ENCODE measurements around the gene TFIP11. TPM values are rescaled to one million over a fixed set of nuclear protein-coding genes. Genes with fewer than 3 reads are reported as not detected.

The TFIP11 gene
- total RNA-seq, 1 experiment from 2014 or later = 26.9 TPM

GRCh38 chr22:26516503-26516902 lies 4.2 kb upstream of the TFIP11 start:
- H3K9me3 Mint-ChIP-seq = no peaks in the 10 kb centered on the region
- CTCF ChIA-PET = no interaction called here
- no peaks in the 10 kb centered on the region for H3K27me3 Mint-ChIP-seq (ENCODE audit: low read depth)
- DNase-seq (ENCODE audit: low spot score) = no peak
- no peak overlapping the region for H3K27ac Mint-ChIP-seq
- POLR2A ChIA-PET = no interaction called here
- no peak overlapping the region for H3K4me3 Mint-ChIP-seq
- H3K36me3 Mint-ChIP-seq = no peaks in the 10 kb centered on the region
- TF ChIP-seq TCF7 (CRISPR knock-in tag; IDR thresholded peaks at IDR 0.05; ENCODE audit: low read depth) (no peak), HMGA2 (CRISPR knock-in tag; IDR thresholded peaks at IDR 0.05) (no peak), TEAD4 (CRISPR knock-in tag; IDR thresholded peaks at IDR 0.05) (no peak), JUN (CRISPR knock-in tag; IDR thresholded peaks at IDR 0.05) (no peak), STAT6 (CRISPR knock-in tag; conservative IDR thresholded peaks at IDR 0.05; ENCODE audit: low read depth) (no peak), ZNF232 (CRISPR knock-in tag; IDR thresholded peaks at IDR 0.05) (no peak), FOXK1 (CRISPR knock-in tag; IDR thresholded peaks at IDR 0.05) (no peak), CBFB (CRISPR knock-in tag; IDR thresholded peaks at IDR 0.05; ENCODE audit: low read depth) (no peak), NR1H2 (CRISPR knock-in tag; IDR thresholded peaks at IDR 0.05) (no peak), ZMAT4 (CRISPR knock-in tag; IDR thresholded peaks at IDR 0.05) (no peak), ELF4 (CRISPR knock-in tag; IDR thresholded peaks at IDR 0.05; ENCODE audit: low read depth) (no peak), ESRRA (CRISPR knock-in tag; IDR thresholded peaks at IDR 0.05; ENCODE audit: borderline replicate concordance) (no peak), ZNF281 (CRISPR knock-in tag; IDR thresholded peaks at IDR 0.05) (no peak), MYBL2 (CRISPR knock-in tag; IDR thresholded peaks at IDR 0.05) (no peak), NR2C2 (CRISPR knock-in tag; IDR thresholded peaks at IDR 0.05) (no peak)
- TF ChIP-seq, protein P1, sequence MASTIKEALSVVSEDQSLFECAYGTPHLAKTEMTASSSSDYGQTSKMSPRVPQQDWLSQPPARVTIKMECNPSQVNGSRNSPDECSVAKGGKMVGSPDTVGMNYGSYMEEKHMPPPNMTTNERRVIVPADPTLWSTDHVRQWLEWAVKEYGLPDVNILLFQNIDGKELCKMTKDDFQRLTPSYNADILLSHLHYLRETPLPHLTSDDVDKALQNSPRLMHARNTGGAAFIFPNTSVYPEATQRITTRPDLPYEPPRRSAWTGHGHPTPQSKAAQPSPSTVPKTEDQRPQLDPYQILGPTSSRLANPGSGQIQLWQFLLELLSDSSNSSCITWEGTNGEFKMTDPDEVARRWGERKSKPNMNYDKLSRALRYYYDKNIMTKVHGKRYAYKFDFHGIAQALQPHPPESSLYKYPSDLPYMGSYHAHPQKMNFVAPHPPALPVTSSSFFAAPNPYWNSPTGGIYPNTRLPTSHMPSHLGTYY (CRISPR knock-in tag; IDR thresholded peaks at IDR 0.05) = no peak
- no peak for ATAC-seq
- peaks cover 17% of the 10 kb centered on the region for H3K4me1 Mint-ChIP-seq

- H3K27me3 Mint-ChIP-seq (ENCODE audit: low read depth) = no peaks in the 10 kb centered on the region
- ChIA-PET CTCF (no interaction called here), POLR2A (no interaction called here)
- no peak for DNase-seq (ENCODE audit: low spot score)
- no peak overlapping the region for H3K4me3 Mint-ChIP-seq
- no peak overlapping the region for H3K27ac Mint-ChIP-seq
- H3K4me1 Mint-ChIP-seq = peaks cover 21% of the 10 kb centered on the region
- H3K9me3 Mint-ChIP-seq = no peaks in the 10 kb centered on the region
- ATAC-seq = no peak
- peaks cover 2% of the 10 kb centered on the region; the same call in 1 of the 2 replicates for H3K36me3 Mint-ChIP-seq
- no peak for TF ChIP-seq CREB1 (CRISPR knock-in tag; IDR thresholded peaks at IDR 0.05)
- TF ChIP-seq SOX15 (CRISPR knock-in tag; IDR thresholded peaks at IDR 0.05) = no peak
- TF ChIP-seq ZNF219 (CRISPR knock-in tag; IDR thresholded peaks at IDR 0.05; ENCODE audit: borderline replicate concordance) = no peak
- TF ChIP-seq PREB (CRISPR knock-in tag; IDR thresholded peaks at IDR 0.05; ENCODE audit: borderline replicate concordance) = no peak
- TF ChIP-seq ZNF423 (CRISPR knock-in tag; IDR thresholded peaks at IDR 0.05) = no peak
- TF ChIP-seq CBFB (CRISPR knock-in tag; IDR thresholded peaks at IDR 0.05; ENCODE audit: low read depth) = no peak
- TF ChIP-seq ELF4 (CRISPR knock-in tag; IDR thresholded peaks at IDR 0.05; ENCODE audit: low read depth) = no peak
- no peak for TF ChIP-seq IRF2 (CRISPR knock-in tag; IDR thresholded peaks at IDR 0.05; ENCODE audit: borderline replicate concordance, low read depth)
- no peak for TF ChIP-seq GTF2I (CRISPR knock-in tag; conservative IDR thresholded peaks at IDR 0.05)
- TF ChIP-seq ZNF671 (CRISPR knock-in tag; IDR thresholded peaks at IDR 0.05) = no peak
- TF ChIP-seq E2F1 (CRISPR knock-in tag; IDR thresholded peaks at IDR 0.05) = no peak
- TF ChIP-seq CREM (CRISPR knock-in tag; IDR thresholded peaks at IDR 0.05) = no peak
- TF ChIP-seq HMGXB4 (CRISPR knock-in tag; IDR thresholded peaks at IDR 0.05) = no peak
Observed at GRCh38 chr22:26515931-26516330, 3.7 kb upstream of the TFIP11 start.
